Skeletal muscle tissue (tissue), 4 donors: ENCODE data around the gene TSEN15. TPM values are rescaled to one million over a fixed set of nuclear protein-coding genes. Genes with fewer than 3 reads are reported as not detected.
"Not testable (repeated sequence)": the region's sequence is repeated elsewhere in the genome, so short reads cannot be mapped to it uniquely, and the experiment has no call there.

ENCODE experiments used
- H3K27ac ChIP-seq: one replicate; pipeline ENCODE4 v1.7.0; 2013; ENCODE audit warnings: mild to moderate bottlenecking, low read depth, low read length, inconsistent platforms
- H3K27me3 ChIP-seq, 3 donors: one replicate each; pipeline ENCODE4 v1.7.0; 2013; ENCODE audit warnings: low read length in 3 of 3; ENCODE audit not compliant: control insufficient read depth in 3 of 3, insufficient read depth in 3 of 3
- H3K36me3 ChIP-seq, 3 donors: one replicate each; pipeline ENCODE4 v1.7.0; 2013; ENCODE audit warnings: low read length in 3 of 3; ENCODE audit not compliant: control insufficient read depth in 3 of 3, insufficient read depth in 3 of 3
- H3K4me1 ChIP-seq, 3 donors: one replicate each; pipeline ENCODE4 v1.7.0; 2013; ENCODE audit warnings: low read length in 3 of 3, mild to moderate bottlenecking in 3 of 3; ENCODE audit not compliant: control insufficient read depth in 3 of 3, insufficient read depth in 3 of 3
- H3K4me3 ChIP-seq, 3 donors: one replicate each; pipeline ENCODE4 v1.7.0; 2013; ENCODE audit warnings: low read length in 3 of 3
- H3K9ac ChIP-seq, 3 donors: one replicate each; pipeline ENCODE4 v1.7.0; 2013; ENCODE audit warnings: low read length in 3 of 3, mild to moderate bottlenecking in 3 of 3, moderate library complexity in 2 of 3, low read depth in 1 of 3
- H3K9me3 ChIP-seq, 3 donors: one replicate each; pipeline ENCODE4 v1.7.0; 2013; ENCODE audit warnings: low read length in 3 of 3; ENCODE audit not compliant: control insufficient read depth in 3 of 3
- total RNA-seq: library from RNA; depleted of rRNA; stranded (reverse); fragments of >200 nt; gene quantifications from one replicate; pipeline ENCODE4 v1.2.3, GENCODE V29; 2014
- donor health status: Osteomylitis.

Gene TSEN15
- total RNA-seq, 1 donor from 2014 or later: 19.3 TPM

GRCh38 chr1:184085667-184086066 is 34.1 kb downstream of the TSEN15 start:
- no peak overlapping the region for H3K9ac ChIP-seq
- H3K4me3 ChIP-seq: no peak overlapping the region
- H3K9me3 ChIP-seq: no peaks in the 10 kb centered on the region
- H3K27me3 ChIP-seq: no peaks in the 10 kb centered on the region
- H3K36me3 ChIP-seq: no peaks in the 10 kb centered on the region
- H3K4me1 ChIP-seq: no peaks in the 10 kb centered on the region
- no peak overlapping the region for H3K27ac ChIP-seq

DNA sequence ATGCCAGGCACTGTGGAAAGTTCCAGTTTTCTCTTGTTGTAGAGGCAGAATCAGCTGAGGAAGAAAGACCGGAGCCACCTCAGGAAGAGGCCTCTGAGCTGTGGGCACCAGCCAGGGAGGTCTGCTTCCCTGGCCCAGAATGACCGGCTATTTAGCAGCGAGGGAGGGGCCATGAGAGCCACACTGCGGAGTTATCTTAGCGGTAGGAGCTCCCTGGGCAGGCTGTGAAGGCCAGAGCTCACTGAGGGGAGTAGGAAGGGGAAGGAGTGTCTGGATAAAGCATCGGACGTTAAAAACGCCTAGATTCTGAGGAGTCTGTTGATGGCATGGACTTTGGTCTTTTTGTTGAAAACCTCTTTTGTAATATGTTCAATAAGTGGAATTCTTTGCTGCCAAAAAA is 36.5 kb downstream of the TSEN15 start:
- no peak overlapping the region for H3K9ac ChIP-seq
- no peak overlapping the region for H3K27ac ChIP-seq
- H3K4me1 ChIP-seq: peaks cover 0 to 4% (median 0%) of the 10 kb centered on the region in 3 donors
- no peaks in the 10 kb centered on the region for H3K9me3 ChIP-seq
- no peak overlapping the region for H3K4me3 ChIP-seq
- no peaks in the 10 kb centered on the region for H3K36me3 ChIP-seq
- no peaks in the 10 kb centered on the region for H3K27me3 ChIP-seq

DNA sequence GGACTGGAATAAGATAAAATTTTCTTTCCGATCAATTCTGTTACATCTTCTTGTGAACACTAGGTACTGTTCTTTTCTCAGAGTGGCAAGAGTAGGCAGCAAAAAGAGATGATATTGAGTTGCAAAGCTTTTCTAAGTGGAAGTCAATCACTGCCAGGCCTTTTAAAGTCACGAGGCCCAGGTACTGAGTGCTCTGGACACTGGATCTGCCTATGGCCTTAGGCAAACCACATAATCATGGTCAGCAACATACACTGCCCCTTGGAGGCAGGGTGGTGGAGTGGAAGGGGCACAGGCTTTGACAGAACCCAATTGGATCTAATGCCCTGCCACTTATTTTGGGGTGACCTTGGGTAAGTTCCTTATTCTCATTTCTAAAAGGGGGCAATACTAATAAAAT is 41.5 kb downstream of the TSEN15 start:
- H3K9me3 ChIP-seq: no peaks in the 10 kb centered on the region
- H3K27ac ChIP-seq: no peak overlapping the region
- H3K4me3 ChIP-seq: no peak overlapping the region
- no peaks in the 10 kb centered on the region for H3K27me3 ChIP-seq
- peaks cover 0 to 4% (median 0%) of the 10 kb centered on the region in 3 donors for H3K4me1 ChIP-seq
- peaks cover 0 to 2% (median 0%) of the 10 kb centered on the region in 3 donors for H3K36me3 ChIP-seq
- no peak overlapping the region for H3K9ac ChIP-seq

GRCh38 chr1:184096005-184096404 is 44.5 kb downstream of the TSEN15 start:
- no peaks in the 10 kb centered on the region for H3K27me3 ChIP-seq
- H3K4me1 ChIP-seq: peaks cover 0 to 4% (median 0%) of the 10 kb centered on the region in 3 donors
- no peaks in the 10 kb centered on the region for H3K9me3 ChIP-seq
- H3K36me3 ChIP-seq: peaks cover 0 to 2% (median 0%) of the 10 kb centered on the region in 3 donors
- H3K27ac ChIP-seq: no peak overlapping the region
- no peak overlapping the region for H3K9ac ChIP-seq
- H3K4me3 ChIP-seq: no peak overlapping the region

DNA sequence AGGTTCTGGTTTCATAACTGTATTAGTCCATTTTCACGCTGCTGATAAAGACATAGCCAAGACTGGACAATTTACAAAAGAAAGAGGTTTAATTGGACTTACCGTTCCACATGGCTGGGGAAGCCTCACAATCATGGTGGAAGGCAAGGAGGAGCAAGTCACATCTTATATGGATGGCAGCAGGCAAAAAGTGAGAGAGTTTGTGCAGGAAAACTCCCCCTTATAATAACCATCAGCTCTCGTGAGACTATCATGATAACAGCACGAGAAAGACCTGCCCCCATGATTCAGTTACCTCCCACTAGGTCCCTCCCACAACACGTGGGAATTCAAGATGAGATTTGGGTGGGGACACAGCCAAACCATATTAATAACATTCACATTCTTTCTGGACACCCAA is 45.0 kb downstream of the TSEN15 start:
- H3K9me3 ChIP-seq, H3K4me3 ChIP-seq, H3K4me1 ChIP-seq, H3K36me3 ChIP-seq, H3K27me3 ChIP-seq, H3K27ac ChIP-seq, H3K9ac ChIP-seq: not testable (repeated sequence)

GRCh38 chr1:184101141-184101540 is 49.6 kb downstream of the TSEN15 start:
- H3K27ac ChIP-seq: no peak overlapping the region
- no peaks in the 10 kb centered on the region for H3K27me3 ChIP-seq
- peaks cover 0 to under 1% (median 0%) of the 10 kb centered on the region in 3 donors for H3K36me3 ChIP-seq
- H3K4me3 ChIP-seq: no peak overlapping the region
- H3K4me1 ChIP-seq: no peaks in the 10 kb centered on the region
- H3K9ac ChIP-seq: no peak overlapping the region
- no peaks in the 10 kb centered on the region for H3K9me3 ChIP-seq

DNA sequence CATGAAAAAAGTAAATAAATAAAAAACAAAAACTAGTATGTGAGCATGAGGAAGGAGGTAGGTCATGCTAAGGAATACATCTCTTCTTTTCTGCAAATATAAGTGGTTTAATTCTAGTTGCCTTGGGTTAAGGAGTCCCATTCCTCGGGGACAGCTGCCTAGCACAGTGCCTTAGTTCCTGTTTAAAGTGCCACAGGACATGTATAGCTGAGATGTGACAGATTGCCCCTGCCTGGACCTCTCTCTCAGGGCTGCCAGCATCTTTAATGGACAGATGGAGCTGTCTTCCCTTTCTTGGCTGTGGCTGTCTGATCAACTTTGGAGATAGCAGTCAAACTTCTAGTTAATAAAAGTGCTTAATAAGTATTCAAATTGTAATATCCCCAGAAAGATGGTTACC is 50.0 kb downstream of the TSEN15 start:
- H3K27ac ChIP-seq: no peak overlapping the region
- H3K4me3 ChIP-seq: no peak overlapping the region
- no peaks in the 10 kb centered on the region for H3K36me3 ChIP-seq
- no peak overlapping the region for H3K9ac ChIP-seq
- H3K27me3 ChIP-seq: no peaks in the 10 kb centered on the region
- no peaks in the 10 kb centered on the region for H3K9me3 ChIP-seq
- no peaks in the 10 kb centered on the region for H3K4me1 ChIP-seq

DNA sequence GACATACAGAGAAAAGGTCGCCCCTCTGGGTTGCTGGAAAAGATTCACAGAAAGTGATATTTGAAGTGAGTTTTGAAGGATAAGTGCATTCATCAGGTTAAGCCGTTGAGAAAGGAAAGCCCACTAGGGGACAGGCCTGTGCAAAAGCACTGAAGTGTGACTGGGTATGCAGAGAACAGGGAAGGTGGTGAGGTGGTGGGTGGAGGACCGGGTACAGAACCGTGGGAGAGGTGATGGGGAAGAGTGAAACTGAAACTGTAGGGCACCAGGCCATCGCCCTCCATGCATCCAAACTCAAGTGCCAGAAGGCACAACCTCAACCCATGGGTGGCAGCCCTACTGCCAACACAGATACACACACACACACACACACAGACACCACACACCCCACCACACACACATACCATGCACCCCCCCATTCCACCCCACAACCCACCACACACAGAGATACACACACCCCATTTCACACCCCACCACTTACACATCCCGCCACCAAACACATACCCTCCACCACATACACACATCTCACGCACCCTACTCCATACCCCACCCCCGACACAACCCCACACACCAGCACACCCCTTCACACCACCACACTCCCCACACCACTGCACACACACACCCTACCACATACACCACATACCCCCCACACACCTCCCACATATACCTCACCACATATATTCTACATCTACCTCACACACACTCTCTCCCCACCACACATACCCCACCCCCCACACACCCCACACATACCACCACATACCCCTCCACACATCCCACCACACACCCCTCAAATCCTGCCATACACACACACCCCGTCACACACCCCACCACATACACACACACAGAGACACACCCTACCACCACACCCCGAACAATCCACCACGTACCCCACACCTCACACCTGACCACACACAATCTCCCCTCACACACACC is 59.0 kb downstream of the TSEN15 start:
- H3K27me3 ChIP-seq: no peaks in the 10 kb centered on the region
- H3K4me1 ChIP-seq: no peaks in the 10 kb centered on the region
- no peak overlapping the region for H3K4me3 ChIP-seq
- no peaks in the 10 kb centered on the region for H3K9me3 ChIP-seq
- H3K9ac ChIP-seq: no peak overlapping the region
- no peak overlapping the region for H3K27ac ChIP-seq
- H3K36me3 ChIP-seq: no peaks in the 10 kb centered on the region

GRCh38 chr1:184112176-184112948 is 60.8 kb downstream of the TSEN15 start:
- H3K4me1 ChIP-seq: no peaks in the 10 kb centered on the region
- no peaks in the 10 kb centered on the region for H3K36me3 ChIP-seq
- H3K27ac ChIP-seq: no peak overlapping the region
- no peaks in the 10 kb centered on the region for H3K27me3 ChIP-seq
- no peak overlapping the region for H3K9ac ChIP-seq
- H3K4me3 ChIP-seq: no peak overlapping the region
- H3K9me3 ChIP-seq: no peaks in the 10 kb centered on the region

- Histone ChIP-seq H3K27me3 (no peaks in the 10 kb centered on the region), H3K4me3 (no peak overlapping the region), H3K4me1 (peaks cover 0 to 2% (median under 1%) of the 10 kb centered on the region in 3 donors), H3K36me3 (no peaks in the 10 kb centered on the region), H3K27ac (no peak overlapping the region), H3K9ac (no peak overlapping the region), H3K9me3 (no peaks in the 10 kb centered on the region)
Observed at GRCh38 chr1:184113251-184113650, 61.7 kb downstream of the TSEN15 start.
